Body of pancreas (tissue), 4 donors: ENCODE measurements around the gene CXorf58. TPM values are rescaled to one million over a fixed set of nuclear protein-coding genes. Genes with fewer than 3 reads are reported as not detected.
"Not testable (repeated sequence)": the region's sequence is repeated elsewhere in the genome, so short reads cannot be mapped to it uniquely, and the experiment has no call there.

Experiments used
- ATAC-seq: fragments of 150-250 bp; one replicate; pipeline ENCODE4 v1.9.1; 2016
- DNase-seq, 4 donors: peaks; one replicate each; pipeline ENCODE4 v3.0.0-alpha.2; 2019
- H3K27ac ChIP-seq, 4 donors: fragments of 200-600 bp; sonication (generic); 1 replicate in 3 of 4; 2 replicates in 1 of 4; pipeline versions ENCODE4 v1.5.1 to v1.6.1; 2016 to 2019; ENCODE audit warnings: mild to moderate bottlenecking in 1 of 4, mixed read lengths in 1 of 4, moderate library complexity in 1 of 4
- H3K27me3 ChIP-seq, 2 donors: fragments of 200-600 bp; sonication (generic); one replicate each; pipeline ENCODE4 v1.6.0; 2016; ENCODE audit warnings: mild to moderate bottlenecking in 1 of 2
- H3K36me3 ChIP-seq, 2 donors: fragments of 200-600 bp; sonication (generic); replicated peaks in 1 of 2; 2 replicates each; pipeline ENCODE4 v1.5.1; 2016; ENCODE audit warnings: low read depth in 2 of 2; ENCODE audit not compliant: insufficient read depth in 1 of 2
- H3K4me1 ChIP-seq: fragments of 200-600 bp; sonication (generic); one replicate; pipeline ENCODE4 v1.6.0; 2016
- H3K4me3 ChIP-seq, 2 donors: fragments of 200-600 bp; sonication (generic); 1 replicate in 1 of 2; 2 replicates in 1 of 2; pipeline ENCODE4 v1.5.1; 2016 to 2019
- H3K9me3 ChIP-seq, 3 donors: fragments of 200-600 bp; sonication (generic); 1 replicate in 2 of 3; 2 replicates in 1 of 3; pipeline ENCODE4 v1.5.1; 2016
- CTCF ChIP-seq, 7 experiments: fragments of 450-650 bp in 4 of 7; fragments of 200-600 bp in 3 of 7; sonication (generic) in 3 of 7; IDR thresholded peaks; one replicate each; pipeline ENCODE4 v1.5.1; 2016 to 2019; ENCODE audit warnings: antibody characterized with exemption in 7 of 7
- POLR2A ChIP-seq, 3 donors: fragments of 450-650 bp; IDR thresholded peaks; one replicate each; pipeline ENCODE4 v1.6.1; 2016; ENCODE audit warnings: antibody characterized with exemption in 3 of 3, mild to moderate bottlenecking in 2 of 3
- WGBS, 2 donors: methylation state at CpG; one replicate each; pipeline ENCODE4 v1.1.5; 2017; 5-methylcytosine and 5-hydroxymethylcytosine counted together
- intact Hi-C: fragments of 100-400 bp; cut with DNase I; formaldehyde crosslinking; loops from one replicate; pipeline ENCODE4 v1.15.1; 2023
- total RNA-seq, 2 donors: library from RNA; depleted of rRNA; stranded (reverse); fragments of >200 nt; gene quantifications; one replicate each; pipeline ENCODE4 v1.1.0, GENCODE V29; 2016

The CXorf58 gene
- total RNA-seq, 2 donors from 2014 or later = 0.26 TPM; not detected in 1

- no peaks in the 10 kb centered on the region for H3K27me3 ChIP-seq
- no peak overlapping the region for H3K27ac ChIP-seq
- H3K9me3 ChIP-seq = no peaks in the 10 kb centered on the region
- TF ChIP-seq CTCF (IDR thresholded peaks at IDR 0.05) (no peak), POLR2A (IDR thresholded peaks at IDR 0.05) (no peak)
- peaks cover 4% of the 10 kb centered on the region for H3K4me1 ChIP-seq
- H3K4me3 ChIP-seq = no peak overlapping the region
- no peak for DNase-seq
- no peaks in the 10 kb centered on the region for H3K36me3 ChIP-seq
- intact Hi-C loops = loop anchor here (10.0 kb wide), 1 partner anchor 116 kb away; no protein-coding TSS in a partner anchor
- WGBS, 2 donors = 100% methylated on average over 2 to 4 of the region's 4 CpGs
- ATAC-seq = no peak
These were observed 16.9 kb upstream of the CXorf58 start for GRCh38 chrX:23890933-23891332.

GRCh38 chrX:23894993-23895392, 12.8 kb upstream of the CXorf58 start:
- not testable (repeated sequence) for H3K27me3 ChIP-seq, H3K4me1 ChIP-seq, ATAC-seq, H3K4me3 ChIP-seq, DNase-seq, H3K27ac ChIP-seq, H3K36me3 ChIP-seq, H3K9me3 ChIP-seq
- WGBS, 2 donors = 72 to 74% methylated on average over 5 to 6 of the region's 6 CpGs
- intact Hi-C loops = loop anchor here (10.0 kb wide), 1 partner anchor 120 kb away; no protein-coding TSS in a partner anchor

DNA sequence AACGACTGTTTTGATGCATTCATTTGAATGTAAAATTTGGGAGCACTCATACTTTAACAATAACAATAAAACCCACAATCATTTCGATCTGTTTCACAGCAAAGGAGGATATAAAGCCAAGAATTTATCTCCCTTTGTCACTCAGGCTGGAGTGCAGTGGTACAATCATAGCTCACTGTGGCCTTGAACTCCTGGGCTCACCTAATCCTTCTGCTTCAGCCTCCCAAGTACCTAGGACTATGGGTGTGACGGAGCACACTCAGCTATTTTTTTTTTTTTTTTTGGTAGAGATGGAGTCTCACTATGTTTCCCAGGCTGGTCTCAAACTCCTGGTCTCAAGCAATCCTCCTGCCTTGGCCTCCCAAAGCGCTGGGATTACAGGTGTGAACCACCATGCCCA, 11.3 kb upstream of the CXorf58 start:
- 62 to 75% methylated on average over 4 of the region's 4 CpGs for WGBS, 2 donors
- DNase-seq, H3K27ac ChIP-seq, H3K4me1 ChIP-seq, H3K9me3 ChIP-seq, H3K27me3 ChIP-seq, H3K4me3 ChIP-seq, H3K36me3 ChIP-seq, ATAC-seq: not testable (repeated sequence)
- intact Hi-C loops = loop anchor here (10.0 kb wide), 1 partner anchor 122 kb away; no protein-coding TSS in a partner anchor

DNA sequence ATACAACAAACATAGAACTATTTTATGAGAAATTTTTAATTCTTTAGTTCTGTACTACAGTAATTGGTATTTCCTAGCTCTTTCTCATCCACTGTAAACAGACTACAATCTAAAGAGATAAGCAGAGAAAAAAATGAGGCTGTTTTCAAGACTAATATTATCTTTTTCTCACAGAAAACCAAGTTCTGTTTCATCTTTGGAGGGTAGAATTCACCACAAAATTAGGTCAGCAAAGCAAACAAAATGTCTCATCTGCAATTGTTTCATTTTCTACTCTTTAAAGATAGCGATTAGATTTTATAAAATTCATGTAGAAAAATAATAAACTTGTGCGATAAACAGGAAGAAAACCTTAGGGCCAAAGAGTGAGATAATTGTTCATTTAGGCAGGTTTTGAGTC, 10.8 kb upstream of the CXorf58 start:
- ATAC-seq (no peak), DNase-seq (no peak)
- WGBS, 2 donors = 58 to 65% methylated on average over 2 of the region's 2 CpGs
- Histone ChIP-seq H3K4me3 (no peak overlapping the region), H3K4me1 (peaks cover 3% of the 10 kb centered on the region), H3K27me3 (no peaks in the 10 kb centered on the region), H3K36me3 (no peaks in the 10 kb centered on the region), H3K9me3 (no peaks in the 10 kb centered on the region), H3K27ac (peak overlapping the region in 1 of 4 donors; percentile 14)
- TF ChIP-seq POLR2A (IDR thresholded peaks at IDR 0.05) = no peak
- TF ChIP-seq CTCF (IDR thresholded peaks at IDR 0.05) = no peak
- intact Hi-C loops = loop anchor here (10.0 kb wide), 1 partner anchor 122 kb away; no protein-coding TSS in a partner anchor

DNA sequence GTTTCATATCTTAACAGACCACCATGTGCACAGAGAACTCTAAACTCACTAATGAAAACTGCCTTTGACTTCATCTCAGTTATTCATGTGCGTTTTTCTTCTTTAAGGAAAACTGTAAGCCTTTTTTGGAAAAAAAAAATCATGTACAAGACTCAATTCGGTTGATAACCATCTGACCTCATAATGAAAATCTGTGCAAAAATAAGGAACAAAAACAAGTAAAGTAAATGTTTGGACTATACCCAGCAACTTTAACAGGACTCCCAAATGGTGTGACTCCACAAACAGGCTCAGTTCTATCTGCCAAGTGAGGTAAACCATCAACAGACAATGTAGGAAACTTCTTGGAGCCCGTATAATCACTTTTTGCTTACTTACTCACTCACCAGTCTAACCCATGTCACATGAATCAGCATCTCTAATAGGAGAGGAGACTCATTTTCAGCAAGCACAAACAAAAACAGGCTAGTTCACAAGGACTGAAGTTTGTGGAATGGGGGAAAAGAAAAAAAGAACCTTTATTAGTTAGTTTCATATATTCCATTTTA, 9.3 kb upstream of the CXorf58 start:
- Histone ChIP-seq H3K27ac (peak overlapping the region in 1 of 4 donors; percentile 0), H3K4me1 (peaks cover 7% of the 10 kb centered on the region), H3K9me3 (no peaks in the 10 kb centered on the region), H3K36me3 (no peaks in the 10 kb centered on the region), H3K4me3 (no peak overlapping the region), H3K27me3 (no peaks in the 10 kb centered on the region)
- DNase-seq = no peak
- no peak for ATAC-seq
- WGBS, 2 donors = 49 to 75% methylated on average over 3 of the region's 3 CpGs
- no peak for TF ChIP-seq POLR2A (IDR thresholded peaks at IDR 0.05)
- TF ChIP-seq CTCF (IDR thresholded peaks at IDR 0.05) = no peak
- intact Hi-C loops = loop anchor here (10.0 kb wide), 1 partner anchor 124 kb away; no protein-coding TSS in a partner anchor
